ENCODE results near the gene FAP.
A peak's percentile ranks its signal among the peaks of the same experiment; 100 is the strongest.

FAP gene

GRCh38 chr2:162185541-162186232 lies 57.6 kb downstream of the FAP start:
- no peak for DNase-seq

DNA sequence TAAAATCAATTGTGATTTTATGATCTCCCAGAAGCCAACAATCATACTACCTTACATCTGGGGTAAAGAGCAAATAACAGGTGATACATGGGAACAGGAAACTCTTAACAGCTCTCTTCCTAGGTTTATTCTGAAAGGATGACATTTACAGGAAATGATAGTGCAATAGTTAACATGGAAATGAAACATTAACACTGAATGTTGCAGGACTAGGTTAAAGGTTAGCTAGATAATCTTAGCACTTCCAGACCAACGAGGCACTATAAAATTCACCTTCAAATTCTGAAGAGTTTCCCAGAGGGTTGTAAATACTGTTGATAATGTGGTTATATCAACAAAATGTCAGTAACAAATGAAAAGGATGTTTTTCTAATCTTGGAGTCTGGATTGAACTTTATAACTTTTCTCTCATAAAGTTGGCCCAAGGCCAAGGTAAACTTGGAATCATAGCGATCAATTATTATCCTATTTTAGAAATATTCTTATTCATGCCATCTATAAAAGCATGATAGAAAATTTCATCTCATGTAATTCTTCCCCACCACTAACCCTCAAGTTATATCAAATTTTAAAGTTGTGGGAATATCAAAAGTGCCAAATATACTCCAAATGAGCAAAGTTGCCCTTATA lies 58.3 kb downstream of the FAP start:
- DNase-seq: no peak

GRCh38 chr2:162184359-162184758 lies 58.9 kb downstream of the FAP start:
- no peak for DNase-seq

GRCh38 chr2:162182395-162182794 lies 60.9 kb downstream of the FAP start:
- DNase-seq: no peak

DNA sequence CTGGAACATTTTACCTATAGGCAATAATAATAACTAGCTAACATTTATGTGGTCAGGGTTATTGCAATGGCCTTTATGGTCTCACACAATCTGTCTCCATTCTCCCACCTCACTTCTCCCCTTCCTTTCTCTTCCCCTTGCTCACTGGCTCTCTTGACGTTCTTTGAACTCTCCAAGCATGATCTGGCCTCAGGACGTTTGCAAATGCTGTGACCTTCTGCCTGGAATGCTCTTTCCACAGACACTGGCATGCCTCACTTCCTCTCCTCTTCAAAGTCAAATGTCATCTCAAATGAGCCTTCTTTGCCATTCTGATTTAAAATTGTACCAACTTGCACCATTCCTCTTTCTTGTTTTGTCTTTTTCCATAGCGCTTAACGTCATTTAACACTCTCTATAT lies 65.9 kb downstream of the FAP start:
- DNase-seq: no peak

DNA sequence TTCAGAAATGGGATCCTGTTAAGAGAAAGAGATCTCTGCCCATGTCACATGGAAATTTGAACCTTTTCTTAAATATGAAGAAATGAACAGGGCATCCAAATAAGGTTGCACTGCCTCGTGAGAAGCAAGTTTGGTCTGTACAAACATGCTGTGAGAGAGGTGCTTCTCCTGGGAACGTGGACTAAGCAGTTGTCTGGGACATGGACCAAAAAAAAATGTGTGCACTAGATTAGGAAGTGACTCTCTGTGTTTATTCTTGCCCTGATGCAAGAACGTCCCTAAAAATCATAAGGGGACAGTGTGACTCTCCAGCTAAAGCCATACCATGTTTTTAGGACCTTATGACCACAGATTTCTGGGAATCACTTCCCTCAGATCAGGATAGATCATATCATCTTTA lies 67.5 kb downstream of the FAP start:
- no peak for DNase-seq

DNA sequence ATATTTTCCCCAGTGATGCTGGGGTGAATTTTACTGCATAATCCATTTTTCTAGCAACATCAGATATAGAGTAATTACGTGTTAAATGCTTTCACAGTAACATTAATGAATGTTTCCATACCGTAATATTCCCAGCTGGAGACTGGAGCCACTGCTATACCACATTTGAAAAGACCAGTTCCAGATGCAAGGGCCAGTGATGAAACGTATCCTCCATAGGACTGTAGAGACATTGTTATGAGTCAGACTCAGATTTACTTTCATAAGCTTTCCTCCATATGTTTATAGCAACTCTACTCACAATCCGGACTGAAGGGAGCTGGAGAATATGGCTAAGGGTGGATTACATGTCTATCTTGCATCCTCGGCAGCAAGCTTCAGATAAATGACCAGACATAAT lies 68.5 kb downstream of the FAP start:
- DNase-seq: no peak

DNA sequence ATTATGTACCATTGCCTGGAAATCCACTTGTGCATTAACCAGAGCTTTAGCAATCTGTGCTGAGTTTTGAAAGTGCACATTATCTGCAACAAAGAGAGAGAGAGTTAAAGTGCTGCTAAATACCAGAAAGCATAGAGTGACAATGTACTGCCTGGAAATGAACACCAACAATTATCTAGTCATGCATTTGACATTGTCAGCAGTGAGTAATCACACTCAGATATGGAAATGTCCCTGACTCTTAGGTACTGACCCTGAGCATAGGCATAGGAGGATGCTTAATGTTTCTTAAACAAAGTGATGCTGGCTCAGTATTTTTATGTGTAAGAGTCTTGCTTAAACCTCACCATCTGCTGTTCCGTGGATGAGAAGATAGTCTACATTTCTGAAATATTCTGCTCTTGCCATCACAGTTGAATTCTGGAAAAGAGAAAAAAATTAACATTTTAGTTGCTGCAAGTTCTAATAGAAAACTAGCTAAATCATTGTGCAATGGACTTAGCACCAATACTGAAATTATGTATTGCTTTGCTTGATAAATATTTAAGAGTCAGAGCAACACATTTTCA lies 70.4 kb downstream of the FAP start:
- no peak for DNase-seq

DNA sequence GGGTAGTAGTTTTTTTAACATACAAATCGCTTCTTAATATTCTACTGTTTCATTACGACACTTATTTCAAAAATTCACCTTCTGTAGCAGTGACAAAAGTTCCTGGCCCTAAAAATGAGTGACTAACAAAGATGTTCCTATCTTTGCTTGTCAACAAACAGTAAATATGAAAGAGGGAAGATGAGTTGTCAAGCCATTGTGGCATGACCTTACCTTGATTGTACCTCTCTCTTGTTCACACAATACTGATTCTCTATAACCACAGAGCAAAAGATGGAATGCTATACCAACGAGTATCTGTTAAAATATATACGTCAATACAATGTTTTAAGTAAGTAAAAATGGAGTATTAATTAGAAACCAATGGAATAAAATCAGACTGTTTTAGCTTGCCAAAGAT lies 76.5 kb downstream of the FAP start:
- no peak for DNase-seq

GRCh38 chr2:162166174-162166573 lies 77.1 kb downstream of the FAP start:
- DNase-seq: no peak

GRCh38 chr2:162164802-162165201 lies 78.4 kb downstream of the FAP start:
- DNase-seq: no peak

- DNase-seq: no peak
Observed at GRCh38 chr2:162159446-162159845, 83.8 kb downstream of the FAP start.

DNA sequence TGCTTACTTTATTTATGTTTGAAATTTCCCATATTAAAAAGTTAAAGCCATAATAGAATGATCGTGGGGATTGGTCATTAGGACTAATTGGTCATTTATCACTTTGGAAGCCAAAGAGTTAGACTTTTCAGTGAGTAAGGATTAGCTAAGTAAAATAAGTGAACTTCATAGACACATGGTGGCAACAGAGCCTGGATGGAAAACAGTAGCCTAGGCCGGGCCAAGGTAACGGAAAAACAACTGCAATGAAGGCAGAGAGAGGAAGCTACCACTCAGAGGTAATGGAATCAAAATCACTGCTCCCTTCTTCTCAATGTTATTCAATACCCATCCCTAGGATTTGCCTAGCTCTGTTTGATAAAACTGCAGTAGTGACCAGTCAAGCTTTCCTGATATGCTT lies 87.1 kb downstream of the FAP start:
- no peak for DNase-seq

DNA sequence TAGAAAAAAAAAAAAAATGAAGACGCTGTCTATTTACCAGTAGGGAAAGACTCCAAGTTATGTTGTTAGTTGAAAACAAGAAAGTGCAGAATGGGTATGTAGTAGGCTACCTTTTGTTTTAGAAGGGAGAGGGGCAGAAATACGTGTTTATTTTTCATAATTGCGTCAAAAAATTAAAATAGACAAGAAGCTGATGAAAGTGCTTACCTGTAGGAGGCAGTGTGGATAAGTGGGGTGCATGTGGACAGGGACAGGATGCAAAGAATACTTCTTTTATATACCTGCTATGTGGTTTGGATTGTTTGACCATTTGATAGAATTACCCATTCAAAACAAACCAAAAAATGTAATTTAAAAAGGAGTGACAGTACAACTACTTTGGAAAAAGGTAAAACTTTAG lies 88.2 kb downstream of the FAP start:
- no peak for DNase-seq

DNA sequence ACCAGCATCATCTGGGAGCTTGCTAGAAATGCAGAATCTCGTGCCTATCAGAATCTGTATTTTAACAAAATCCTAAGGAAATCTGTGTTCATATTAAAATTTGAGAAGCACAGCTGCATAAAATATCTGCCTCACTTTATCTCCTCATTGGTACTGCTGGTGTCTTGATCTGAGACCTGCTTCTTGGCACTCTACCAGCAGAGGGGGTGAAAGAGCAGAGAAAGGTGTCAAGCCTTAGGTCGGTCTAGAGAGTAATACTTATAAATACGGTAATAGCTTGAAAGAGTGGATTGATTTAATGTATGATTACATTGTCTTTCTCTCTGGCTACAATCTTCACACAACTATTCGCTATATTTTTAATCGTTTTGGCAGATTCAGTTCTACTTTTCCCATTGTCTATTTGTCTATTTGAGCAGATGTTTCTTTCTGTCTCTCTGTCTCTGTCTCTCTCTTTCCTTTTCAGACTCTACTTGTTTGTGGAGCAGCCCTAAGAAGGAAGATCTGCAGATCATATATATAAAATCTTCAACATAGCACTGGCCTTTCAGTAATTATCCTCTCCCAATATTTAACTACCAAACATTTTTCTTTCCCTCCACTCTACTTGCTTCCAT lies 89.5 kb downstream of the FAP start:
- peak; percentile 39 for DNase-seq

DNA sequence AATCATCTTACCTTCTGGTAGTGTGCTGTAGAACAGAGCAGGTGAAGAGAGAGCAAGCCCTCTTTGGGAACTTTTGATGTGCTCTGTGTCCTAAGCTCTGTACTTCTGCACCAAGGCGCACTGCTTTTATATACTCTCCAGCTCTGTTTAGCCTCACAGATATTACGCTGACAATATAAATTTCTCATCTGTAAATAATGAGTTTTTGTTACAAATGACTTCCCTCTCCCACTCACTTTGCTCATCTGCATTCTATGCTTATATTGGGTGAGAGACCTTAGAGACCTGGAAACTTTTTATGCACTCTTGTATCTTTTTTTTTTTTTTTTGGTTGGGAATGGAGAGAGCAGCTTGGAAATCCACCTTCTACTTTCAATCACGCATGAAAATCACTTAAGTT lies 91.1 kb downstream of the FAP start, which contains the start of gene GCG:
GCG (minus strand) TSS at position 101 of the 400 bp plus-strand sequence. CDS start 3,069 bp downstream, outside the sequence.
- DNase-seq: no peak

- DNase-seq: no peak
Observed at GRCh38 chr2:162149940-162150339, 93.3 kb downstream of the FAP start.

DNA sequence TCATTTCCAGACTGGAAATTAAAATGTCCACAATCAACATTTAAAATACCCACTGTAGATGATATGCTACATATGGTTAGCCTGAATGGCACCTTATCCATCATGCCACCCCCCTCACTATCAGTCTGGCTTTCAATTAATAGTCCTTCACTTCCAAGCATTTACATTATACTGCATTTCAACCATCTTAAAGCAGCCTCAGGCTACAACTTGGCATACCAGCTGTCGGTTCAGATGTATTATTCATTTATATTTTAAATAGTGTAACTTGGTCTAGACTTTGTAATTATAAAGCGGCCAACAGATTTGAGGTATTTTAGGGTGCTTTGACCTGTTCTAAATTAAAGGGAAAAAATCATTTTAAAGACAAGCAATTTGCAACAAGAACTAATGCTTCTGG lies 93.8 kb downstream of the FAP start:
- DNase-seq: no peak

- DNase-seq: no peak
Observed at GRCh38 chr2:162148956-162149355, 94.3 kb downstream of the FAP start.

GRCh38 chr2:162143969-162144368 lies 99.3 kb downstream of the FAP start:
- no peak for DNase-seq

- no peak for DNase-seq
Observed at GRCh38 chr2:162138310-162138709, 104.9 kb downstream of the FAP start.

DNA sequence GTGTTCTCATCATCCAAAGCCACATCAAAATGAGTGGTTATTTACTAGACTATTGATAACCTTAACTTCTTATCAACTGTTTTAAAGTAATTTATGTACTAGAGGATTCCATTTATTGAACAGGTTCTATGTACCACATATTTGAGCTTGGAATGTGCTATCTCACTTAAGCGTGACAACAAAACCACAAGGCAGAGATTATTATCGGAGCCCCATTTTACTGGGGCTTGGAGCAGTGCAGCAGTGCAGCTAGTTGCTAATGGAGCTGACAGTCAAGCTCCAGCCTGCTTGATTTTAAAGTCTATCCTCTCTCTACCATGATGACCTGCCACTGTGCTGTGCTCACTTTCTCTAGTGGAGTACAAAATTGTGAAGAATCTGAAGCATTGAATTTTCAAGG lies 115.8 kb downstream of the FAP start:
- DNase-seq: no peak

- DNase-seq: no peak
Observed at GRCh38 chr2:162126527-162126926, 116.7 kb downstream of the FAP start.

DNA sequence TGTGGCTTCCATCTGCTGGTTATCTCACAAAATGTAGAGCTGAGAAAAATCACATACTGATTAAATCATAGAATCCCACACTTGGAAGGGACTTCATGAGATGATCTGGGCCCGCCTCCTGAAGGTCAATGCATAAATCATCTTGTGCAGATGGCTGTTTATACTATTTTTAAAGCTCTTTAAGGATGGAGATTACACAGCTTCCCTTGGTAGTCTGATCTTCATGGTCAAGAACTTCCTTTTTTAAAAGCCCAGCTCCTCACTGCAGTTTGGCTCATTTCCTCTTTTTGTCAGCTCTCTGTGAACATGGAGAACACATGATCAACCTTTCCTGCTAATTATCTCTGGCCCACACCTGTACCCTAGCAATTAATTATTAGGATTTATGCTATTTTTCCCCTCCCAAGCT lies 117.1 kb downstream of the FAP start:
- no peak for DNase-seq

All from left hindlimb (tissue), 1 donor.